ENCODE data around the gene NOTO.

DNA sequence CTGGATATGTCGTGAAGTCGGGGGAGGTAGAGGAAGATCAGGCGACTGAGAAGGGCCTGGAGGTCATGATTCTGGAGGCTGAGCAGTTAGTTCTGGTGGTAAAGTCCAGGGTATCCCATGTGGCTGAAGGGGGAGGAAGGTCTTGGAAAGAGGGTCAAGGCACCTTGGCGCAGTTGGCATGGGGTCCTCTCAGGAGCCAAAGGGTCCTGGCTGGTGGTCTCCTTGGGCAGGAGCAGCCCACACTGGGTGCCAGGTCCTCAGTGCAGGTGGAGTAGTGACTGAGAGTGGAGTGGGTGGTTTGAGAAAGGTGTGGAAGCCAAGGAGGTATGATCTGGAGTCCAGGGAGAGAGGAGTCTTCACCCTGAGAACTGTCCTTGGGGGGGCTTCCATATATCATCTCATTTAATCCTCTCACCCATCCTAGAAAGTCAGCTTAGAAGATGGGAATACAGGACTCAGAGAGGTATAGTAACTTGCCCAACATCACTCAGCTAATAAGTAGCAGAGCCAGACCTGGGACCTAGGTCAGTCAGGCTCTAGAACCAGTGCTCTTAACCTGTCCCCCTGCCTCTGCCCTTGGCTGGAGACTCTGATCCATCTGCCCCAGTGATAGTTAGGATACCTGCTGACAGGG, 57.4 kb downstream of the NOTO start:
- no peak for TF ChIP-seq POLR2A (IDR thresholded peaks at IDR 0.05; ENCODE audit: low read length)
- TF ChIP-seq GATA1 (IDR thresholded peaks at IDR 0.05; ENCODE audit: low read depth, low read length), result no peak
